GM18526 (cell line): ENCODE measurements around the gene SMCP.

Source experiments
- POLR2A ChIP-seq: IDR thresholded peaks from 3 replicates; pipeline ENCODE4 v1.6.1; 2011; ENCODE audit not compliant: insufficient read length; ENCODE audit errors: extremely low read depth

SMCP gene

GRCh38 chr1:152909206-152909605 lies 31.1 kb downstream of the SMCP start:
- no peak for TF ChIP-seq POLR2A

GRCh38 chr1:152912471-152912870 lies 34.3 kb downstream of the SMCP start:
- TF ChIP-seq POLR2A: no peak

- no peak for TF ChIP-seq POLR2A
Measured at GRCh38 chr1:152912900-152913299, 34.8 kb downstream of the SMCP start.

GRCh38 chr1:152917794-152918193 lies 39.7 kb downstream of the SMCP start:
- no peak for TF ChIP-seq POLR2A

- no peak for TF ChIP-seq POLR2A
Measured at GRCh38 chr1:152919071-152919470, 40.9 kb downstream of the SMCP start.

- TF ChIP-seq POLR2A: no peak
Measured at GRCh38 chr1:152924191-152924590, 46.1 kb downstream of the SMCP start.

- TF ChIP-seq POLR2A: no peak
Measured at GRCh38 chr1:152926091-152926490, 48.0 kb downstream of the SMCP start.

- TF ChIP-seq POLR2A: no peak
Measured at GRCh38 chr1:152928671-152929070, 50.5 kb downstream of the SMCP start.

GRCh38 chr1:152932170-152932811 lies 54.2 kb downstream of the SMCP start:
- TF ChIP-seq POLR2A: no peak

- no peak for TF ChIP-seq POLR2A
Measured at GRCh38 chr1:152933196-152933595, 55.1 kb downstream of the SMCP start.
